HG03432 (cell line): ENCODE results near the gene ADGRF1.
"Not testable (repeated sequence)": the region's sequence is repeated elsewhere in the genome, so short reads cannot be mapped to it uniquely, and the experiment has no call there.

Source experiments
- ATAC-seq: cut with Tn5 transposase; IDR thresholded peaks from one replicate; pipeline ENCODE4 v1.9.1; 2021; ENCODE audit warnings: mild to moderate bottlenecking, moderate library complexity; ENCODE audit not compliant: unreplicated experiment

The ADGRF1 gene

GRCh38 chr6:47042275-47042791 lies at the start of gene ADGRF1:
Gene ADGRF1, minus strand, starts transcription at chr6:47042332. Its CDS starts 13,271 bp downstream, at chr6:47029061.
- ATAC-seq, result no peak

- no peak for ATAC-seq
Measured at GRCh38 chr6:47090881-47091280, 48.7 kb upstream of the ADGRF1 start.

GRCh38 chr6:47089473-47089872 lies 47.3 kb upstream of the ADGRF1 start:
- ATAC-seq, result not testable (repeated sequence)

- no peak for ATAC-seq
Measured at GRCh38 chr6:47086051-47086770, 44.1 kb upstream of the ADGRF1 start.

GRCh38 chr6:47084610-47085009 lies 42.5 kb upstream of the ADGRF1 start:
- ATAC-seq, result no peak

GRCh38 chr6:47083586-47084047 lies 41.5 kb upstream of the ADGRF1 start:
- no peak for ATAC-seq

GRCh38 chr6:47080083-47080596 lies 38.0 kb upstream of the ADGRF1 start:
- no peak for ATAC-seq

- ATAC-seq, result no peak
Measured at GRCh38 chr6:47079638-47080037, 37.5 kb upstream of the ADGRF1 start.

- ATAC-seq, result no peak
Measured at GRCh38 chr6:47078991-47079390, 36.9 kb upstream of the ADGRF1 start.

- no peak for ATAC-seq
Measured at GRCh38 chr6:47076422-47077344, 34.6 kb upstream of the ADGRF1 start.

- ATAC-seq, result no peak
Measured at GRCh38 chr6:47075741-47076421, 33.7 kb upstream of the ADGRF1 start.

GRCh38 chr6:47075168-47075567 lies 33.0 kb upstream of the ADGRF1 start:
- no peak for ATAC-seq

GRCh38 chr6:47073125-47074110 lies 31.3 kb upstream of the ADGRF1 start:
- no peak for ATAC-seq

- no peak for ATAC-seq
Measured at GRCh38 chr6:47072667-47073066, 30.5 kb upstream of the ADGRF1 start.

- no peak for ATAC-seq
Measured at GRCh38 chr6:47071681-47072080, 29.5 kb upstream of the ADGRF1 start.

GRCh38 chr6:47070461-47070860 lies 28.3 kb upstream of the ADGRF1 start:
- ATAC-seq, result no peak

- no peak for ATAC-seq
Measured at GRCh38 chr6:47069156-47069555, 27.0 kb upstream of the ADGRF1 start.

GRCh38 chr6:47066418-47066817 lies 24.3 kb upstream of the ADGRF1 start:
- ATAC-seq, result no peak

GRCh38 chr6:47064274-47064673 lies 22.1 kb upstream of the ADGRF1 start:
- ATAC-seq, result peak; percentile 84

GRCh38 chr6:47062346-47062745 lies 20.2 kb upstream of the ADGRF1 start:
- no peak for ATAC-seq
